Ovary (tissue), 9 donors: ENCODE measurements around the gene C9. TPM values are rescaled to one million over a fixed set of nuclear protein-coding genes. Genes with fewer than 3 reads are reported as not detected.
A peak's percentile ranks its signal among the peaks of the same experiment; 100 is the strongest.

Experiments used
- DNase-seq, 5 donors: peaks; one replicate each; pipeline ENCODE4 v3.0.0-alpha.2; 2019 to 2020
- H3K27ac ChIP-seq, 2 donors: fragments of 200-600 bp; one replicate each; pipeline versions ENCODE4 v1.5.1 to v1.8.0; 2019 to 2022
- H3K27me3 ChIP-seq: fragments of 200-600 bp; one replicate; pipeline ENCODE4 v1.8.0; 2022
- H3K36me3 ChIP-seq: fragments of 200-600 bp; sonication (generic); one replicate; pipeline ENCODE4 v1.5.1; 2019
- H3K4me1 ChIP-seq: one replicate; pipeline ENCODE4 v1.8.1; 2013; ENCODE audit warnings: mild to moderate bottlenecking, moderate library complexity; ENCODE audit not compliant: insufficient read depth
- H3K4me3 ChIP-seq: fragments of 200-600 bp; sonication (generic); one replicate; pipeline ENCODE4 v1.5.1; 2017
- H3K9me3 ChIP-seq, 2 donors: fragments of 200-600 bp in 1 of 2; sonication (generic) in 1 of 2; one replicate each; pipeline versions ENCODE4 v1.5.1 to v1.8.1; 2013 to 2019; ENCODE audit warnings: mild to moderate bottlenecking in 1 of 2, moderate library complexity in 1 of 2
- CTCF ChIP-seq, 3 donors: fragments of 450-650 bp in 2 of 3; fragments of 200-600 bp in 1 of 3; IDR thresholded peaks; one replicate each; pipeline versions ENCODE4 v1.5.1 to v1.8.0; 2016 to 2022; ENCODE audit warnings: antibody characterized with exemption in 3 of 3, mild to moderate bottlenecking in 1 of 3
- EP300 ChIP-seq: sonication (generic); formaldehyde crosslinking; IDR thresholded peaks from one replicate; pipeline ENCODE4 v1.6.1; 2017; ENCODE audit warnings: antibody characterized with exemption
- POLR2A ChIP-seq: fragments of 450-650 bp; IDR thresholded peaks from one replicate; pipeline ENCODE4 v1.6.1; 2017; ENCODE audit warnings: antibody characterized with exemption, mild to moderate bottlenecking, moderate library complexity
- WGBS, 3 donors: extraction: QIAGEN DNeasy Blood & Tissue Kit in 1 of 3; methylation state at CpG; one replicate each; pipeline versions ENCODE4 v1.1.5 to v1.1.7; 2013 to 2017; 5-methylcytosine and 5-hydroxymethylcytosine counted together
- intact Hi-C, 4 donors: fragments of 100-400 bp; cut with DNase I; formaldehyde crosslinking; loops; one replicate each; pipeline versions ENCODE4 v1.11.0 to v1.15.1; 2022 to 2023
- polyA plus RNA-seq, 2 donors: library from polyadenylated mRNA; stranded (reverse); fragments of 200-250 nt in 1 of 2; fragments of 350-450 nt in 1 of 2; fragmentation: Illumina TruSeq in 1 of 2; extraction: RNeasy Lipid Tissue Mini Kit (QIAGEN cat#74804) in 1 of 2; gene quantifications; one replicate each; pipeline ENCODE4 v1.2.3, GENCODE V29; 2013 to 2014
- total RNA-seq, 7 donors: library from RNA; depleted of rRNA in 2 of 7; stranded (reverse); fragments of >200 nt in 2 of 7; fragmentation: NEBNext Ultra II Directional in 3 of 7; extraction: Animal tissue kit (Norgen Biotek cat#: 25700) in 3 of 7; gene quantifications; one replicate each; pipeline versions ENCODE4 v1.1.0 to v1.2.4, GENCODE V29; 2016 to 2023
- donor health status: DM: no; HTN: no; CAD: no; lungs with moderate emphysema.
- donor health status: DM: no; HTN: no; CAD: no.
- donor health status: Bipolar disorder and iron deficiency.
- donor health status: DM: yes; HTN: yes; CAD: no.
- donor health status: DM: no; HTN: no; CAD: no.
- donor health status: DM: yes; HTN: yes; CAD: no.

C9 gene
- total and polyA plus RNA-seq, 9 donors = 0.20 to 0.84 TPM; not detected in 7

- intact Hi-C loops = loop anchor here (5.0 kb wide), 2 partner anchors 168 to 188 kb away; no protein-coding TSS in a partner anchor
- H3K36me3 ChIP-seq = no peaks in the 10 kb centered on the region
- no peak for DNase-seq
- H3K4me3 ChIP-seq = no peak overlapping the region
- no peaks in the 10 kb centered on the region for H3K4me1 ChIP-seq
- no peak overlapping the region for H3K27ac ChIP-seq
- no peaks in the 10 kb centered on the region for H3K27me3 ChIP-seq
- no peaks in the 10 kb centered on the region for H3K9me3 ChIP-seq
- no peak for TF ChIP-seq EP300
- no peak for TF ChIP-seq CTCF (IDR thresholded peaks at IDR 0.05)
- TF ChIP-seq POLR2A = no peak
- WGBS, 3 donors = 67 to 72% (median 69%) methylated on average over 3 of the region's 3 CpGs
These were observed 15.4 kb upstream of the C9 start for GRCh38 chr5:39379693-39380092.

GRCh38 chr5:39377613-39378012, 13.3 kb upstream of the C9 start:
- Histone ChIP-seq H3K27ac (no peak overlapping the region), H3K27me3 (no peaks in the 10 kb centered on the region), H3K4me3 (no peak overlapping the region), H3K36me3 (no peaks in the 10 kb centered on the region), H3K4me1 (no peaks in the 10 kb centered on the region), H3K9me3 (no peaks in the 10 kb centered on the region)
- intact Hi-C loops = loop anchor here (5.0 kb wide), 2 partner anchors 170 to 190 kb away; no protein-coding TSS in a partner anchor
- WGBS, 3 donors = 45 to 55% (median 49%) methylated on average over 2 of the region's 2 CpGs
- no peak for DNase-seq
- TF ChIP-seq CTCF (IDR thresholded peaks at IDR 0.05) = no peak
- TF ChIP-seq EP300 = no peak
- TF ChIP-seq POLR2A = no peak

- H3K27ac ChIP-seq = no peak overlapping the region
- 67 to 71% (median 68%) methylated on average over 3 of the region's 3 CpGs for WGBS, 3 donors
- TF ChIP-seq EP300 (no peak), POLR2A (no peak), CTCF (IDR thresholded peaks at IDR 0.05) (peak; percentile 42 to 58 (median 53))
- DNase-seq = peak in 2 of 5 donors; percentile 25 to 54
- H3K36me3 ChIP-seq = no peaks in the 10 kb centered on the region
- intact Hi-C loops = loop anchor here (5.0 kb wide), 2 partner anchors 171 to 191 kb away; no protein-coding TSS in a partner anchor
- H3K4me1 ChIP-seq = peaks cover 4% of the 10 kb centered on the region
- no peaks in the 10 kb centered on the region for H3K9me3 ChIP-seq
- H3K4me3 ChIP-seq = no peak overlapping the region
- no peaks in the 10 kb centered on the region for H3K27me3 ChIP-seq
These were observed 12.0 kb upstream of the C9 start for GRCh38 chr5:39376293-39376714.

GRCh38 chr5:39373791-39374190, 9.5 kb upstream of the C9 start:
- Histone ChIP-seq H3K27me3 (no peaks in the 10 kb centered on the region), H3K4me3 (no peak overlapping the region), H3K9me3 (no peaks in the 10 kb centered on the region), H3K27ac (no peak overlapping the region), H3K36me3 (no peaks in the 10 kb centered on the region), H3K4me1 (peaks cover 4% of the 10 kb centered on the region)
- no peak for DNase-seq
- intact Hi-C loops = no loop called here
- TF ChIP-seq CTCF (IDR thresholded peaks at IDR 0.05) (no peak), EP300 (no peak), POLR2A (no peak)
- WGBS, 3 donors = 89 to 95% (median 94%) methylated on average over 2 of the region's 2 CpGs

- TF ChIP-seq EP300 = no peak
- no peak for TF ChIP-seq POLR2A
- no peak for TF ChIP-seq CTCF (IDR thresholded peaks at IDR 0.05)
- no peak overlapping the region for H3K4me3 ChIP-seq
- H3K27me3 ChIP-seq = no peaks in the 10 kb centered on the region
- no peaks in the 10 kb centered on the region for H3K9me3 ChIP-seq
- no peaks in the 10 kb centered on the region for H3K36me3 ChIP-seq
- WGBS, 3 donors = 49 to 62% (median 56%) methylated on average over 3 of the region's 3 CpGs
- DNase-seq = no peak
- intact Hi-C loops = no loop called here
- peaks cover 4% of the 10 kb centered on the region for H3K4me1 ChIP-seq
- no peak overlapping the region for H3K27ac ChIP-seq
These were observed 7.0 kb upstream of the C9 start for GRCh38 chr5:39371367-39371635.
